DND-41 (cell line): Measurements from ENCODE around the gene SFXN1.

Experiments used
- CTCF ChIP-seq: IDR thresholded peaks from 2 replicates; pipeline ENCODE4 v1.5.1; 2012; ENCODE audit warnings: borderline replicate concordance, low read length, moderate library complexity, mild to moderate bottlenecking; ENCODE audit not compliant: poor library complexity, severe bottlenecking; ENCODE audit errors: extremely low read depth
- EZH2 ChIP-seq: IDR thresholded peaks from 3 replicates; pipeline ENCODE4 v1.6.1; 2012; ENCODE audit warnings: borderline replicate concordance, low read depth, mild to moderate bottlenecking, moderate library complexity, low read length, inconsistent platforms; ENCODE audit not compliant: severe bottlenecking

GRCh38 chr5:175484322-175484721 is 6.0 kb downstream of the SFXN1 start:
- no peak for TF ChIP-seq CTCF
- TF ChIP-seq EZH2: no peak
